Epithelial cell of proximal tubule (primary cell): Measurements from ENCODE around the gene UBAC2. TPM values are rescaled to one million over a fixed set of nuclear protein-coding genes. Genes with fewer than 3 reads are reported as not detected.
"Not testable (repeated sequence)": the region's sequence is repeated elsewhere in the genome, so short reads cannot be mapped to it uniquely, and the experiment has no call there.

Experiments used
- DNase-seq: peaks from one replicate; pipeline ENCODE4 v3.0.0-alpha.2; 2011; ENCODE audit warnings: low read depth
- H3K4me3 ChIP-seq: 2 replicates; pipeline ENCODE4 v1.5.1; 2011; ENCODE audit warnings: low read depth, mild to moderate bottlenecking, low read length
- total RNA-seq: library from RNA; depleted of rRNA; stranded (reverse); fragments of >200 nt; gene quantifications from 2 replicates; pipeline ENCODE4 v1.2.3, GENCODE V29; 2015
- TF ChIP-seq, protein P1 (sequence below): conservative IDR thresholded peaks from 2 replicates; pipeline ENCODE4 v1.5.1; 2012; ENCODE audit warnings: low read depth, mild to moderate bottlenecking, low read length

The UBAC2 gene
- total RNA-seq, 1 donor from 2014 or later: 63.9 TPM

DNA sequence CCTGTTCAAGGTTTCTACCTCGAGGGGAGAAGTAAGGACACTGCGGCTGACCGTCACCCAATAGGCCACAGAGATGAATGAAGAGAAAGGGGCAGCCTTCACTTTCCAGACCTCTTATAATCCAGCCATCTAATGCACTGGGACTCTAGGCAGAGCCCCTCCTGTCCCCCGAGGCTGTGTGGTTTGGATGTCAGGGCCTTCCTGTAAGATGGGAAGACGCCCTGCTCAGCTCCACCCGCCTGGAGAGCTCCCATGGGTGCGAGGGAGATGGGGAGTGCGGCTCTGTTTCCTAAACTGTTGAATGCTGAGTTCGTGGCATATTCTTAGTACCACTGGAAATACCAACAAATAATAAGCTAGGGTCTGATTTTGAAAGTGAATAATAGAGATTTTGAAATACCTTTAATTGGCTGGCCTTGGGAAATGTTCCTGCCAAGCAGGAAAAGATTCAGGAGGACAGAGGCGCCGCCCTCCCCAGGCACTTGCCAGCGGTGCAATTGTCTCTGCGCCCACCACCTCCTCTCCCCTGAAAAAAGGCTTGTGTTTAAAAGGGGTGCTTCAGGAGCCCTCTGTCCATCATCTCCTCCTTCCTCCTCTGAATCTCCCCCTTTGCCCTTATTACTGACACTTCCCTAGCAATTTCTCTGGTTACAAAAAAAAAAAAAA lies 191.9 kb downstream of the UBAC2 start:
- H3K4me3 ChIP-seq: no peak overlapping the region
- DNase-seq: no peak
- TF ChIP-seq, protein P1, sequence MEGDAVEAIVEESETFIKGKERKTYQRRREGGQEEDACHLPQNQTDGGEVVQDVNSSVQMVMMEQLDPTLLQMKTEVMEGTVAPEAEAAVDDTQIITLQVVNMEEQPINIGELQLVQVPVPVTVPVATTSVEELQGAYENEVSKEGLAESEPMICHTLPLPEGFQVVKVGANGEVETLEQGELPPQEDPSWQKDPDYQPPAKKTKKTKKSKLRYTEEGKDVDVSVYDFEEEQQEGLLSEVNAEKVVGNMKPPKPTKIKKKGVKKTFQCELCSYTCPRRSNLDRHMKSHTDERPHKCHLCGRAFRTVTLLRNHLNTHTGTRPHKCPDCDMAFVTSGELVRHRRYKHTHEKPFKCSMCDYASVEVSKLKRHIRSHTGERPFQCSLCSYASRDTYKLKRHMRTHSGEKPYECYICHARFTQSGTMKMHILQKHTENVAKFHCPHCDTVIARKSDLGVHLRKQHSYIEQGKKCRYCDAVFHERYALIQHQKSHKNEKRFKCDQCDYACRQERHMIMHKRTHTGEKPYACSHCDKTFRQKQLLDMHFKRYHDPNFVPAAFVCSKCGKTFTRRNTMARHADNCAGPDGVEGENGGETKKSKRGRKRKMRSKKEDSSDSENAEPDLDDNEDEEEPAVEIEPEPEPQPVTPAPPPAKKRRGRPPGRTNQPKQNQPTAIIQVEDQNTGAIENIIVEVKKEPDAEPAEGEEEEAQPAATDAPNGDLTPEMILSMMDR: no peak

DNA sequence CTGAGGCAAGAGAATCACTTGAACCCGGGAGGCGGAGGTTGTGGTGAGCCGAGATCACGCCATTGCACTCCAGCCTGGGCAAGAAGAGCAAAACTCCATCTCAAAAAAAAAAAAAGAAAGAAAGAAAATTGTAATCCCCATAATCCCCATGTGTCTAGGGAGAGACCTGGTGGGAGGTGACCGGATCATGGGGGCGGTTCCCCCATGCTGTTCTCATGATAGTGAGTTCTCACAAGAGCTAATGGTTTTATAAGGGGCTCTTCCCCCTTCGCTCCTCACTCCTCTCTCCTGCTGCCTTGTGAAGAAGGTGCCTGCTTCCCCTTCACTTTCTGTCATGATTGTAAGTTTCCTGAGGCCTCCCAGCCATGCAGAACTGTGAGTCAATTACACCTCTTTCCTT lies 192.7 kb downstream of the UBAC2 start:
- not testable (repeated sequence) for DNase-seq, H3K4me3 ChIP-seq

DNA sequence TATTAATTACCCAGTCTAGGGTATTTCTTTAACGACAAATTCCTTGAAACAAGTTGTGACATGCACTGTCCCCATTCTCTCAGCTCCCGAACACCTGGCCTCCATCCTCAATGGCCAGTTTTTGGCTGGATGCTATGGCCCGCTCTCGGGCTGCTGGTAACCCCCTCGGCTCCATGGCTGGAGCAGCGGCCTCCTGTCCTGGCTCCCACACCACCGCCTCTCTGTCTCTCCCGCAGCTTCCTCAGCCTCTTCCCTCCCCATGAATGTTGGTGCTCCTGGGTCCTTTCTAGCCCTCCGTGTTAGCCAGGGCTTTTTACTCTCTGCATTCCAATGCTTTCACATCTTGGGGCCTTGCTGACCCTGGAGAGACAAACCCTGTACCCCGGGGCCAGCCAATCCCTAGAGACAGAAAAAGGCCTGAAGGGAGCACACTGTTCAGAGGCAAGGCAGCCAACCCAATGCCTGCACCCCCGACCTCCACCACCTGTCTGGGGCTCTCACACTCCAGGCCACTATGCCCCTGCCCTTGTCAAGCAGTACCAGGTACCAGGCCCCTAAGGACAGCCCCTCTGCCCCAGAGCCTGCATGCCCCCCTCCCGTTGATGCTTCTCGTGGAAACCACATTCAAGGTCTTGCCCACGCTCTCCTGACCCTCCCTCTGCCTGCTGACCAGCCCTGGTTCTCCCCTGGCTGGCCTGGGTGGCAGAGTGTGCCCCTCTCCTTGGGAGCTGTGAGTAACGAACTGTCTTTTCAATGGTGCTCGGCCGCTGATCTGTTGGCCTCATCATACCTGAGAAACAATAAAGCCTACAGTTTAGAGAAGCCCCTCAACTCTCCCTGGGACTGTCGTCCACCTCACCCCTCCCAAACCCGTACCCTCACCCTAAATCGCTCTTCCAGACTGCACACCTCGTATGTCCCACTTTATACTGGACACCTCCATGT lies 193.4 kb downstream of the UBAC2 start:
- no peak for DNase-seq
- TF ChIP-seq, protein P1: no peak
- no peak overlapping the region for H3K4me3 ChIP-seq

DNA sequence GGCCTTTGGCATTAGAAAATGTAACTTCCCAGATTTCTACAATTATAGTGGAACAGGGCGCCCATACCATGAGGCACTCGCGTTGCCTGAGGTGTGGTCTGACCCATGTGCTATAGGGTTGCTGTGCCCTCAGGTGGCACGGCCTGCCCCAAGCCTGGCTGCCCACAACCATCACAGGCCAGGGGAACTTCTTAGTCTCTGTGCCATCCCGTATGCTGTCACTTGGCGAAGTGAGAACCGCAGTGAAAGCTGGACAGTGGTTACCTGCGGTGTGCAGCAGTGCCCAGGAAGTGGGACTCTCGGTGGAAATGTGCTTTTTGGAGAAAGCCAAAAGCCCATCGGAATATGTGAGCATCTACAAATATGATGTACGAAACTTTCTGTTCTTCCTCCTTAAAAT lies 194.8 kb downstream of the UBAC2 start:
- TF ChIP-seq, protein P1: no peak
- no peak overlapping the region for H3K4me3 ChIP-seq
- no peak for DNase-seq

DNA sequence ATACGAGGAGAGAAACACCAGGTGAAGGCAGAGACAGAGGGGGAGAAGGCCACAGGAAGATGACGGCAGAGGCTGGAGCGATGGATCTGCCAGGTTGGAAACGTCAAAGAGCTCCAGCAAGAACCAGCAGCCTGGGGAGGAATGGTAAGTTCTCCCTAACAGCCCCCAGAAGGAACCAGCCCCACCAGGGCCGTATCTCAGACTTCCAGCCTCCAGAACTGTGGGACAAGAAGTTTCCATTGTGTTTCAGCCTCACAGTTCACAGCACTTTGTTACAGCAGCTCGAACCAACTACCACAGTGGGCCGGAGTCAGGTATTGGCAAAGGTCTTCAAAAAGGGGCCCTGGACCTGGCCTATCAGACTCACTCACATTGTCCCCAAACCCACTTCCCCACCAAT lies 195.8 kb downstream of the UBAC2 start:
- no peak for DNase-seq
- no peak overlapping the region for H3K4me3 ChIP-seq
- TF ChIP-seq, protein P1: no peak

DNA sequence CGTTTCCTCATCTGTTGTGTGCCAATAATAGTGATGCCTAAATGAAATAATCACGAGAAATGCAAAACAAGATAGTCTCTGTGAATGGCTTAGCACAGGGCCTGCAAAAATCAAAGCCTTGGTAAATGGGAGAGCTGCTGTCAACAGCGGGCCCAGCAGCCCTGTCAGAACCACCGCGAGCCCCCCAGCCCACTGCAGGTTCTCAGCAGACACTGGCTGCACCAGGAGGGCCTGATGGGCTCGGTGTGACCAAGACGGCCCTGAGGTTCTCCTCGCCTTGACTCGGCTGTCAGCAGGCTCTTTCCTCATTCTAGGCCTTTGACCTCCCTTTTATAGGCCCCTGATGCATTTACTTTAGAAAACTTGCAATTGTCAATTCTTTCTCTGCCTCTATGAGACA lies 197.4 kb downstream of the UBAC2 start:
- DNase-seq: no peak
- TF ChIP-seq, protein P1: no peak
- no peak overlapping the region for H3K4me3 ChIP-seq

DNA sequence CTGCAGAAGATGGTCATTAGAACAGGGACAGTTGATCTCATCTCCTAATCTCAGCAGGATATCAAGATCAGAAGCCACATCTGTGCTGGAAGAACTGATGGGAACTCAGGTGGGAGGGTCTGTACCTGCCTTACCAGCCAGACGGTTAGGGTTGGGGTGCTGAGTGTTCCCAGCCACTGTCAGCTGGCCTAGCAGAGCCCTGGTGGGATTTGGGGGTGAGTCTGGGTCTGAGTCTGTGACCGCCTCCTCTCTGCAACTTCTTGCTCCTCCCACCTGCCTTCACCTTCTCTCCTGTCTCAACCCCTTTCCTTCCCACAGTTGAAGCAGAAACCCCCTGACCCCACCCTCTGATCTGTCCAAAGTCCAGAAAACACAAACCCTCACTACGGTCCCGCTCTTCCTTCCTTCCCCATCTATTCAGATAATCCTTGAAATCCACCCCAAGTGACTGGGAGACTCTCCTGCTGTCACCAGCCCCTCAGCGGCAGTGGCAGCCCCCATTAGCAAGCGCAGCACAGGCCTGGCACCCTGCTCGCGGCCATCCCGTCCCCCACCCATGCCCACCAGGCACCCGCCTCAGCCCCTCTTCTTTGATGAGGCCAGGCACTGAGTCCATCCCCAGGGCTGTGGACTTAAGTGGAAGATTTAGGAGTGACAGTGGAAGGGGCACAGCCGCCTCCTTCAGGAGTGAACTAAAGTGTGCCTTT lies 198.4 kb downstream of the UBAC2 start:
- no peak overlapping the region for H3K4me3 ChIP-seq
- no peak for DNase-seq
- TF ChIP-seq, protein P1: no peak
